HG02840 (cell line): ENCODE results near the gene LSMEM2.

Experiments used
- ATAC-seq: cut with Tn5 transposase; IDR thresholded peaks from one replicate; pipeline ENCODE4 v1.9.1; 2021; ENCODE audit warnings: mild to moderate bottlenecking, moderate library complexity, moderate number of reproducible peaks; ENCODE audit not compliant: unreplicated experiment, low FRiP score

LSMEM2 gene

GRCh38 chr3:50318615-50319014, 39.7 kb downstream of the LSMEM2 start:
- ATAC-seq = no peak

GRCh38 chr3:50319181-50319893, 40.5 kb downstream of the LSMEM2 start:
- ATAC-seq = no peak

GRCh38 chr3:50319894-50320625, 41.2 kb downstream of the LSMEM2 start:
- no peak for ATAC-seq

- ATAC-seq = peak; percentile 50
Measured at GRCh38 chr3:50320853-50321335, 42.0 kb downstream of the LSMEM2 start.

GRCh38 chr3:50321336-50322114, 42.6 kb downstream of the LSMEM2 start:
- peak; percentile 80 for ATAC-seq

- ATAC-seq = no peak
Measured at GRCh38 chr3:50322115-50322385, 43.2 kb downstream of the LSMEM2 start.

- no peak for ATAC-seq
Measured at GRCh38 chr3:50322386-50323091, 43.7 kb downstream of the LSMEM2 start, which contains the start of gene HYAL2. TSS of gene HYAL2 (minus strand) at chr3:50322745. CDS start at chr3:50320489, 2,256 bp downstream.

GRCh38 chr3:50323092-50323600, 44.3 kb downstream of the LSMEM2 start:
- ATAC-seq = no peak

- ATAC-seq = no peak
Measured at GRCh38 chr3:50323614-50324199, 44.8 kb downstream of the LSMEM2 start.

- ATAC-seq = no peak
Measured at GRCh38 chr3:50324351-50325112, 45.6 kb downstream of the LSMEM2 start.

- ATAC-seq = no peak
Measured at GRCh38 chr3:50325113-50325480, 46.2 kb downstream of the LSMEM2 start.

GRCh38 chr3:50325497-50326181, 46.8 kb downstream of the LSMEM2 start:
- no peak for ATAC-seq

- no peak for ATAC-seq
Measured at GRCh38 chr3:50326182-50326541, 47.3 kb downstream of the LSMEM2 start.

GRCh38 chr3:50327129-50327528, 48.2 kb downstream of the LSMEM2 start:
- ATAC-seq = no peak

- peak; percentile 86 for ATAC-seq
Measured at GRCh38 chr3:50327943-50328691, 49.2 kb downstream of the LSMEM2 start, which contains the start of gene TUSC2. TSS of gene TUSC2 (minus strand) at chr3:50328223. CDS start at chr3:50328099, 124 bp downstream.

- ATAC-seq = no peak
Measured at GRCh38 chr3:50330330-50330729, 51.4 kb downstream of the LSMEM2 start.

- ATAC-seq = no peak
Measured at GRCh38 chr3:50331364-50331907, 52.5 kb downstream of the LSMEM2 start.
